DND-41 (cell line): ENCODE results near the gene CSNK2A1.

ENCODE experiments used
- EZH2 ChIP-seq: IDR thresholded peaks from 3 replicates; pipeline ENCODE4 v1.6.1; 2012; ENCODE audit warnings: borderline replicate concordance, low read depth, mild to moderate bottlenecking, moderate library complexity, low read length, inconsistent platforms; ENCODE audit not compliant: severe bottlenecking
- TF ChIP-seq, protein P1 (sequence below): IDR thresholded peaks from 2 replicates; pipeline ENCODE4 v1.5.1; 2012; ENCODE audit warnings: borderline replicate concordance, low read length, moderate library complexity, mild to moderate bottlenecking; ENCODE audit not compliant: poor library complexity, severe bottlenecking; ENCODE audit errors: extremely low read depth

- TF ChIP-seq, protein P1, sequence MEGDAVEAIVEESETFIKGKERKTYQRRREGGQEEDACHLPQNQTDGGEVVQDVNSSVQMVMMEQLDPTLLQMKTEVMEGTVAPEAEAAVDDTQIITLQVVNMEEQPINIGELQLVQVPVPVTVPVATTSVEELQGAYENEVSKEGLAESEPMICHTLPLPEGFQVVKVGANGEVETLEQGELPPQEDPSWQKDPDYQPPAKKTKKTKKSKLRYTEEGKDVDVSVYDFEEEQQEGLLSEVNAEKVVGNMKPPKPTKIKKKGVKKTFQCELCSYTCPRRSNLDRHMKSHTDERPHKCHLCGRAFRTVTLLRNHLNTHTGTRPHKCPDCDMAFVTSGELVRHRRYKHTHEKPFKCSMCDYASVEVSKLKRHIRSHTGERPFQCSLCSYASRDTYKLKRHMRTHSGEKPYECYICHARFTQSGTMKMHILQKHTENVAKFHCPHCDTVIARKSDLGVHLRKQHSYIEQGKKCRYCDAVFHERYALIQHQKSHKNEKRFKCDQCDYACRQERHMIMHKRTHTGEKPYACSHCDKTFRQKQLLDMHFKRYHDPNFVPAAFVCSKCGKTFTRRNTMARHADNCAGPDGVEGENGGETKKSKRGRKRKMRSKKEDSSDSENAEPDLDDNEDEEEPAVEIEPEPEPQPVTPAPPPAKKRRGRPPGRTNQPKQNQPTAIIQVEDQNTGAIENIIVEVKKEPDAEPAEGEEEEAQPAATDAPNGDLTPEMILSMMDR: no peak
- no peak for TF ChIP-seq EZH2
Measured at GRCh38 chr20:440148-440547, 103.4 kb downstream of the CSNK2A1 start.
